ENCODE results near the gene BLM.
"Not testable (repeated sequence)": the region's sequence is repeated elsewhere in the genome, so short reads cannot be mapped to it uniquely, and the experiment has no call there.

The BLM gene

GRCh38 chr15:90845201-90845949 is 128.2 kb downstream of the BLM start:
- DNase-seq (ENCODE audit: low read depth in 2 of 3, low spot score in 2 of 3): no peak

DNA sequence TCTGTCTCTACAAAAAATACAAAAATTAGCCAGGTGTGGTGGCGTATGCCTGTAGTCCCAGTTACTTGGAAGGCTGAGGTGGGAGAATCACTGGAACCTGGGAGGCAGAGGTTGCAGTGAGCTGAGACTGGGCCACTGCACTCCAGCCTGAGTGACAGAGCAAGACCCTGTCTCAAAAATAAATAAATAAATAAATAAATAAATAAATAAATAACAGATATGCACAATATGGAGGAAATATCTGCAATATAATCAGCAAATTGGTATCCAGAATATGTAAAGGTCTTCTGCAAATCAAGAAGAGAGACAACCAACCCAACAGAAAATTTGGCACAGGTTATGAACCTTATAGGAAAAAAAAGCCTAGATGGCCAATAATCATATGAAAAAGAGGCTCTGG is 132.3 kb downstream of the BLM start:
- DNase-seq (ENCODE audit: low read depth in 2 of 3, low spot score in 2 of 3): not testable (repeated sequence)

DNA sequence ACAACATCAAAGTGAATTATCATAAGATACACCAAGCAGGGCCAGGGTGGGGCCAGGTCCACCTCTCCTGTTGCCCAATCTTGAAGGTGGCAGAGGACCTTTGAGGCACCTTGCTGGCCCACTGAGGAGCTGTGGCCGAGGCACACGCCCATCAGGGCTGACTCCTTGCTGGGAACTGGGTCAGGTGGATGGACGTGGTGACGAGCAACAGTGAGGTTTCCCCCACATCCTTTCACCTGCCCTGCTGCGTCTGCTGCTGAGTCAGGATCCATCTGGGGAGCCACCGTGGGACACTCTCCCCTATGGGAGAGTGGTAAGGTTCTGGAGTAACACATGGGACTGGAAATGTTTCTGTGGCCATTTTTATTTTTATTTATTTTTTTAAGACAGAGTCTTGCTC is 134.0 kb downstream of the BLM start:
- DNase-seq (ENCODE audit: low read depth in 2 of 3, low spot score in 2 of 3): peak in 1 of 3 experiments; percentile 30

DNA sequence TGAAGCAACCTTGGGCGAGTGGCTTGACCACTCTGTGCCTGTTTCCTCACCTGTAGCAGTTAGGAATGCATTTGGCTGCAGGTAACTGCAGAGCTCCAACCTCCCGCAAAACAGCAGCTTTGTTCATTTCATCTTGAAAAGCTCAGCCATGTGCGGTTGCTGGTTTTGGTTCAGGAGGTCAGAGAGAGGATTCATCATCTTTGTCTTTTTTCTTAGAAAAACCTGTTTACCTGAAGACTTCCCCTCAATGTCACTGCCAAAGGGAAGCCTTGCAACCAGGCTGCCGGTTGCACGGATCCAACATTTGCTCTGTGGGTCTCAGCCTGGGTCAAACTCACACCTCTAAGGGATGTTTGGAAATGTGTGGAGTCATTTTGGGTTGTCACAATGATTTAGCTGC is 134.8 kb downstream of the BLM start:
- no peak for DNase-seq (ENCODE audit: low read depth in 2 of 3, low spot score in 2 of 3)

DNA sequence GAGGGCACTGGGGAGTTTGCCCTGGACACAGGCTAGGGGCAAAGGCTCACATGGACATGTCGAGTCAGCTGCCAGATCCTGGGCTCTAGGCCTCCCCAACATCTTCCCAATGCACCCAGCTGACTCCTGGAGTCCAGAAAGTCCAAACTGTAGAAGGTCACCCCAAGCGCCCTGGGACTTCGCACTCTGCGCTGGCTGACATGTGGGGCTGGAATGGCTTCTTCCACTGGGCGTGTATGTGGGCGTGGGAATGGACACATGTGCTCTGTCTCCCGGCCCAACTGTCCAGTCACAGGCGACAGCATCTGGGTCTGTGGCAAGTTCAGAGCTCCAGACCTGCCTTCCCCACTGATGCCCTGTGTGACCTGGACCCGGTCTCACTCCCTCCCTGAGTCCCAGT is 138.0 kb downstream of the BLM start:
- DNase-seq (ENCODE audit: low read depth in 2 of 3, low spot score in 2 of 3): no peak

DNA sequence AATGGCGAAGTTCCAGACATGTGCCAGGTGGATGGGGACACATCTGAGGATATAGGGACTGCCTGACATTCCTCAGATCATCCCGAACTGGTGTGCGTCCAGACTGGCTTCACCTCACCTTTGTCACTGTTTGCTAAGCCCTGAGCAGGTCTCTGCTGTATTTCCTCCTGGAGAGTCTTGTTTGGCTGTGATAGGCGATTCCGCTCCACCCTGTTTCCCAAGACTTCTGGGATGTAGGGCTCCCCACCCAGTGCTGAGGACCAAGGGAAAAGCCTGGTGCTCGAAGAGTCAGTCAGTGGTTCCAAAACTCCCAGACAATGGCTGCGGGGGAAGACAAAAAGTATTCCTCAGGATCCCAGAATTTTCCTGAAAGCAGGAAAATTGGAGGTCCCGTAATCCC is 140.2 kb downstream of the BLM start:
- DNase-seq (ENCODE audit: low read depth in 2 of 3, low spot score in 2 of 3): no peak

GRCh38 chr15:90857883-90858443 is 140.8 kb downstream of the BLM start:
- DNase-seq (ENCODE audit: low read depth in 2 of 3, low spot score in 2 of 3): no peak

- no peak for DNase-seq (ENCODE audit: low read depth in 2 of 3, low spot score in 2 of 3)
These were observed 142.3 kb downstream of the BLM start for GRCh38 chr15:90859234-90860131.

- DNase-seq (ENCODE audit: low read depth in 2 of 3, low spot score in 2 of 3): no peak
These were observed 143.3 kb downstream of the BLM start for GRCh38 chr15:90860450-90860849.

DNA sequence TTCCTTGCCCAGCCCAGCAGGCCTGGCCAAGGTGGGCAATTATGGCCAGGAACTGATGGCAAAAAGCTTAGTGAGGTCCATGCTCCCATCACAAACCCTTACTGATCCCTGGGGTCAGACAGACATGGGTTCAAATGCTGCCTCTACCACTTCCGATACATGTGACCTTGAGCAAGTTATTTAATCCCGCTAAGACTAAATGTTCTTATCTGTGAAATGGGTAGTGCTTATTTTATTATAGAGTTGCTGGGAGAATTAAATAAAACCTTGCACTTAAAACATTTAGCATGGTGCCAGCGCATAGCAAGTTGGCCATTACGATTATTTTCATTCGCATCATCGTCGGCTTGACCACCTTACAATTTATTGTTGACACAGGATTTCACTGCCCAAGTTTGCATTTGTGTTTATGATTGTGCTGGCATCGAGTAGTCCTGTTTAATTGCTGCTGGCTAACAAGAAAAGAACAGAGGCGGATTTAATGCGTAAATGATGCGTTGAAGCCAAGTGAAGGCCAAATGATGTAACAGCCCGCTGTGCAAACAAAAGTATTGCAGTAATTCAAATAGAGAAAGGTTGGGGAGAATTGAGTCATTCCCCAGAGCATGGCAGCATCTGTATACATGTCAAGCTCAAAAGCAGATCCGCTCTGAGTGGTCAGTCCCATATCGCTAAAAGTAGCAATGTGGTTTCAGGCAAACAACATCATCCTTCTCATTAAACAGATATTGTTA is 144.0 kb downstream of the BLM start:
- no peak for DNase-seq (ENCODE audit: low read depth in 2 of 3, low spot score in 2 of 3)

- DNase-seq (ENCODE audit: low read depth in 2 of 3, low spot score in 2 of 3): no peak
These were observed 145.3 kb downstream of the BLM start for GRCh38 chr15:90862487-90862886.

DNA sequence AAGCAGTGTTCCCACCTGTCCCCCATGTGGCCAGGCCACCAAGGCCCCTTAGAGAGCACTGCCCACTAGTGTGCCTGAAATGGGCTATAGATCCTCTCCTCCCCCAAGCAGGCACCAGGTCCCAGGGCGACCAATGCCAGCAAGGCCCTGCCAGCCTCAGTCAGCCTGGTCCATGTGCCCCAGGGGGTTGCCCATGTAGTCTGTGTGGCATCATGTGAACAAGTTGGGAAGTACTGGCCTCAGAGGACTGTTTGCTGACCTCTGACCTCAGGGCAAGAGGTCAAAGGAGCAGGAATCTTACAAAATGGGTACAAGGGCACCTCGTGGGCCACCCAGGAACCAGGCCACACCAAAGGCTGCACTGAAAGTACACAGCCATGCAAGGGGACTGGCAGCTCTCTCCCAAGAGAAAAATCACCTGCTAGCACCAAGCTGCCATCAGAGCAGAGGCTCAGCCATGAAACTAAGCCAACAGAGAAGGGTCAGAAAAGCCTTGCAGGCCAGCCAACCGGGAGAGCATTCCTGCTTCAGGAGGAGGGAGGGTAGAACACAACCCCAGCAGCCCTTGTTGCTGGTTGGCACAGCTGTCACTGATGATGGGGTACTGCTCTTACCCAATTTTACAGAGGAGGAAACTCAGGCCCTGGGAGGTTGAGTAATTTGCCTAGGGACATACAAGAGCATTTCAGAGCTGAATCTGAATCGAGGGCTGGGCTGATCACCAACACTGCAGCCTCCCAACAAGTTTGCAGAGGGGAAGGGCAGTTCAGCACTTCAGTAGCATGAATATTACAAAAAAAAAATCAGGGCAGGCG is 146.0 kb downstream of the BLM start:
- DNase-seq (ENCODE audit: low read depth in 2 of 3, low spot score in 2 of 3): no peak

DNA sequence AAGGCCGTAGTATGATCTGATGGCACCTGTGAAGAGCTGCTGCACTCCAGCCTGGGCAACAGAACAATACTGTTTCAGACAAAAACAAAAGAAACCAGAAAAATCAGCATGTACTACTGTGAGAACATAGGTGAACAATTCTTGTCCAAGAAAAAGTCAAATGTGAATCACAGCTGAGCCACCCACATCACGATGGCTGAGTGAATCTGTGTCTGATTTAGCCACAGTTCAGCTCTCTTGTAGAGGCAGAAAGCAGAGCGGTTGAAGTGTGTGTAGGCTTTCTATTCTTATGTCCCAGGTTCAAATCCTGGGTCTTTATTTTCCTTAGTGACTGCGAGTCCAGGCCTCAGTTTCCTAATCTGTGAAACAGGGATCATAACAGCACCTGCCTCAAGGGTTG is 146.8 kb downstream of the BLM start:
- DNase-seq (ENCODE audit: low read depth in 2 of 3, low spot score in 2 of 3): no peak

GRCh38 chr15:90864507-90864906 is 147.4 kb downstream of the BLM start:
- DNase-seq (ENCODE audit: low read depth in 2 of 3, low spot score in 2 of 3): no peak

DNA sequence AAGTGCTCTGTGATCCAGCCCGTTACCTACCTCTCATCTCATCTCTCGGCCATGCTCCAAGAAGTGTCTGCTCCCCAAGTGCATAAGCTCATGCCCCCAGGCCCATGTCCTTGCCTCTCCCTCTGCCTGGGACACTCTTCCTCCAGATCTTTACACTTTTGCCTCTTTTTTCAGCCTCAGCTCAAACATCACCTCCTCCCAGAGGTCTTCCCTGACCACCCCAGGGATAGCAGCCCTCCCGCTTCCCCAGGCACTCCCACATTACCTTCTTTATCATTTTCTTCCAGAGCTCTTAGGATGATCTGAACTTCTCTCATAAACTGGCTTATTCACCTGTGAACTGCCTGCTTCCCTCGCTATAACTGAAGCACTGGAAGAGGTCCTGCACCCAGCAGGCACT is 148.6 kb downstream of the BLM start:
- no peak for DNase-seq (ENCODE audit: low read depth in 2 of 3, low spot score in 2 of 3)

All from activated CD8-positive, alpha-beta memory T cell treated with anti-CD3 and anti-CD28 coated beads for 48 hours (primary cell).